Stromal cell of bone marrow (primary cell): ENCODE measurements around the gene CARNS1.
"Not testable (repeated sequence)": the region's sequence is repeated elsewhere in the genome, so short reads cannot be mapped to it uniquely, and the experiment has no call there.

ENCODE experiments used
- DNase-seq: peaks from one replicate; pipeline ENCODE4 v3.0.0-alpha.2; 2012; ENCODE audit warnings: low read depth

The CARNS1 gene

DNA sequence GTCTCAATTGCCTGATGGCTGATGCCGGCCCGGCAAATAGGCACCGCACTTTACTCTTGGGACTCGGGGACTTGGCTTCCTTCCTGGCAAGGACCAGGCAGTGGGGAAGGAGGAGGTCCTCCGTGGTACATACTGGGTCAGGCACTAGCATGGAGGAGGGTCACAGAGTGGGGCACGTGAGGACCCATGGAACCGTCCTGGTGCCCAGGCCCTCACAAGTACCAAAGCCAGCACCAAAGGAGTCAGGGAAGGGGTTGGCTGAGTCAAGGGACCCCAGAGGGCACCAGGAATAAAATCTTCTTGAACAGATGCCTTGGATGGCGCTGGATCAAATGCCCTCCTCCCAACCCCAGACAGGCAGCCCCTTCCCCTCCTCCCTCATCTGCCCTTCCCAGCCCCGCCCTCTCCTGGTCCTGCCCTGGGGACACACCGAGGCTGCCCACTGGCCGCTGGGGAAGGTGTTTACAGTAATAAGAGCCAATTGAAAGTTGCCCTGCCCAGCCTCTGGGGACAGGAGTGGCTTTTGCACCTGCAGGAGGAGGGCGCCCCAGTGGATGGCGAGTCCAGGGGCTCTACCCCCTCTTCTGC, 5.6 kb upstream of the CARNS1 start:
- no peak for DNase-seq

DNA sequence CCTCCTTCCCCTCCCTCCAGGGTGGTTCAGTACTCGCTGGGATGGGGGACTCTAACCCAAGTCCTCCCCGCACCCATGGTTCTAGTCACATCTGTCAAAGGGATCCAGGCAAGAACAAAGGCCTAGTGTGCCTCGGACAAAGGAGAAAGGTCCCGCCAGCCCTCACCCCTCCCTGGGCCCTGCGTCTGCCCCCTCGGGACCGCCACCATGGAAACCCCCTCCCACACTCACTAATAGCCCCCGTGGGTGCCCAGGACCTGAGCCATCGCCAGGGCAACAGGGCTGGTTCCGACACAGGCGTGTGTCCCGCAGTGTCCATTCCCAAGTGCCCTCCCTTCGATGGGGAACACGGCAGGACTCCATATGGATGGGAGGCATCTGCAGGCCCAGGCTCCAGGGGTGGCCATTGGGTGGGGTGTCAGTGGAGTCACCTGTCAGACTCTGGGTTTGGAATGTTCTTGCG, 5.1 kb upstream of the CARNS1 start:
- no peak for DNase-seq

DNA sequence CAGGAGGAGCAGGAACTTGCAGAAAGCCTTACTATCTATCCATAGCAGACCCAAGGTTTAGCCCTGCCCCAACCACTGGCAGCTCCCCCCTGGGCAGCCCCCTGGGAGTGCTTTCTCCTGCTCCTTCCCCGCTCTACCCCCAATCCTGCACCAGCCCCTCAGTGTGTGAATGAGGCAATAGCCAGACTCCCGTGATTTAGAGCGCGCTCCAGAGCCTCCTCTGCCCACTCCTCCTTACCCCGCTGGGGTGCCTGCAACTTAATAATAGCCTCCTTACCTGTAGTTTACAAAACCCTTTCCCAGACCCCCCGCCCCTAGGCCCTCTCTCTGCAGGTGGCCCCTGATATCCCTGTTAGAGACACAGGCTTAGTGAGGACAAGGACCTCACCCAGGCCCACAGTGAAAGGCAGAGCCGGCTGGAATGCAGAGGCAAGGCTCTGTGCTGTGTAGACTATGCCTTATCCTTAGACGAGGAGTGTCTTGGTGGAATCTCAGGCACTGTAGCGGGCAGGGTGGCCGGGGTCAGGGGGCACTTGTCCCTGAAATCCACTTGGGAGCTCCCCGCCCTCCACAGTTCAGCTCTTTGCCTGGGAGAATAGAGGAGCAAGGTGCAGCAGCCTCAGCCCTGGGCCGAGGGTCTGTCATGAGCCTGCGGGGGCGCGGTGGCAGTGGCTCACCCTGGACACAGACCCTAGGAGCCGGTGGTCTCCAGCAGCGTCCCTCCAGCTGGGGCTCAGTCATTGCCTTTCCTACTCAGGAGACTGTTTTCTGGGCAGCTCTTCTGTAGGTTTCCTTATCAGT, 4.3 kb upstream of the CARNS1 start:
- no peak for DNase-seq

DNA sequence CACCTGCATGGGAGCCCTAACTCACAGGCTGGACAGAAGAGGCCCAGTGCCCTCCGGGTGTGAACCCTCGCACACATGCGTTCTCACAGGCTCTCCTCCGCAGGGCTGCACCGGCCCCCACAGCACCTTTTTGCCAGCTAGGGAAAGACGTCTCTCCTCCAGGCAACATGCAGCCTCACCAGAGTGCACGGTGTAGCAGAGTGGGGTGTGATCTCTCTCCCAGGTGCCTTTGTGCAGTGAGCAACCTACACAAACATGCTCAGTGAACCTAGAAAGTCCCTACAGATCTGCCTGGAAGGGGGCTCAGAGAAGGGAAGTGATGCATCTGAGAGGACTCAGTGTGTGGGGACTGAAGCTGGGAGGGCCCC, 3.7 kb upstream of the CARNS1 start:
- DNase-seq: no peak

DNA sequence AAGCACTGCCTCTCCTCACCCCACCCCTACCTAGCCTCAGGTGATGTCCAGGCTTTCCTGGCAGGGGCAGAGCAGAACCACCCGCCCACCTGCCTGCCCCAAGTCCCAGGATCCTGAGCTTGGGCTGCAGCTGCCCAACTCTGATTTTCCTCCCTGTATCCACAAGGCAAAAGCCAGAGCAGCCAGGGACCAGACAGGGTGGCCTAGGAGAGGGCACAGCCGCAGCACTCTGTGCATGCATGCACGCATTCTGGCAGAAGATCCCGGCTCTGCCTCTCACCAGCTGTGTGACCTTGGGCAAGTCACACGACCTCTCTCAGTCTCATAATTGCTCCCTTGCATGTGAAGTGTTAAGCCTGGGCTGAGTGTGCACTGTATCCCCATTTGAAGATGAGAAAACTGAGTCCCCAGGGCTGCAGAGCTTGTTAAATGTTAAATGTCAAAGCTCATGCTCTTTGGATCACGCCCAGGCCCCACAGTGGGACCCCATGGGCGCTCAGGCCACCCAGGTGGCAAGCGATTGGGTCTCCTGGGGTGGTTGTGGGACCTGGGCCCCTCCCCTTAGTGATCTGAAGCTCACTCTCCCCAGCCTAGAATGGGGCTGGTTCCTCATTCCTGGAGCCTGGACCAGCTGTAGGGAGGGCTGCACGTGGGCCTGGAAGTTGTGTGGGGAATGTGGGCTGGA, 2.8 kb upstream of the CARNS1 start:
- no peak for DNase-seq

- DNase-seq: no peak
Measured at GRCh38 chr11:67413266-67413849, 2.1 kb upstream of the CARNS1 start.

DNA sequence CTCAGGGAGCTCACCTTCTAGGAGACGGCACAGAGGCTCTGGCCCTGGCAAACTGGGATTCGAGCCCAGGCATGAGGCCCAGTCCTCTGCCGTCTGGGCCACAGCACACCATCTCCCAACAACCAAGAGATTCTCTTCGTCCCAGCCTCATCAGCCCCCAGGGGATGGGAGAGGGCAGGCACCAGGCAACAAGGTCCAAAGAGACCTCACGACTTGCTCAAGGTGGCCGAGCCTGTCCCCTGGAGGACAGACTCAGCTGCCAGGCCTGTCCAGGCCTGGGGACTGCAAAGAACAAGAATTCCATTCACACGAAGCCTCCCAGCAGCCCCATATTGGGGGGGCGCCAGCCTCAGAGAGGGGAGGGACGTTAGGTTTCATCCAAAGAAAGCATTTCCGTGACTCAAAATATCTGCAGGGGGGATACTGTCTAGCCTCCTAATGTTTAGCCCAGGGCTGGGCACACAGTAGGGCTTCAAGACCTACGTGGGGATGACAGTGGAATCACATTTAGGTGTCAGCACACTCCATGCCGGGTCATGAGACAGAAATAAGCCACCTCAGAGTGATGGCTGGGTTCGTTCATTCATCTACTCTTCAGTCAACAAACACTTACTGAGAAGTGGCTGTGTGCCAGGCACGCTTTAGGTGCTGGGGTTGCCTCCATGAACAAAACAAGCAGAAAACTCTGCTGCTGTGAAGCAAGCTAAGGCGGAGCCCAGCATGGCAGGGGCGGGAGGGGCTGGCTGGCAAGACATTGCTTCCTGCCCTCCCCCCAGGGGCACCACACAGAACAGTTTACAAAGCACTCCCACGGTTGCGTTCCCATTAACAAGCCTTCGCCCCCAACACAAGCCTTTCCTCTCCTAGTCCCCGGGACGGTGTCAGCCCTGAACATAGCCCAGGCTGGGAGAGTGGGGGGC, 1.2 kb downstream of the CARNS1 start:
- DNase-seq: no peak

GRCh38 chr11:67417425-67417824, 1.9 kb downstream of the CARNS1 start:
- DNase-seq: no peak

DNA sequence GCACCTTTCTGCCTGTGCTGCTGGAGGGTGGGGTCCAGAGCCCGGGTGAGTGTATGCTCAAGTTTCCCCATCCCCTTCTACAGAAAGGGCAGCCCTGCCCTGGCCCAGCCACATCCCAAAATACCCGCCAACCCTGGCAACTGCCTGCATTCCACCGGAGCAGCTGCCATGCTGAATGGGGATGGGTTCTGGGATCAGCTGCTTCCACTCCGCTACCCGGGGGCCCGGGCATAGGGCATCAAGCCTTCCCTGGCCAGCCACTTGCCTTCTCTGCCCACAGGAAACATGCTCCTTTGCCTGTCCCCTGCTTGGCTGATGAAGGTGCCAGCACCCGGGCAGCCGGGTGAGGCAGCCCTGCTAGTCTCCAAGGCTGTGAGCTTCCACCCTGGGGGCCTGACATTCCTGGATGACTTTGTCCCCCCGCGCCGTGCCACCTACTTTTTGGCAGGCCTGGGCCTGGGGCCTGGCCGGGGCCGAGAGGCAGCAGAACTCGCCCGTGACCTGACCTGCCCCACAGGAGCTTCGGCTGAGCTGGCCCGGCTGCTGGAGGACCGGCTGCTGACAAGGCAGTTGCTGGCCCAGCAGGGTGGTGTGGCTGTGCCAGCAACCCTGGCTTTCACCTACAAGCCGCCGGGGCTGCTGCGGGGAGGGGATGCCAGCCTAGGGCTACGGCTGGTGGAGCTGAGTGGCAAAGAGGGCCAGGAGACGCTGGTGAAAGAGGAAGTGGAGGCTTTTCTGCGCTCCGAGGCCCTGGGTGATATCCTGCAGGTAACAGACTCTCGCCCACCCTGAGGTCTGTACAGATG, 3.2 kb downstream of the CARNS1 start:
- no peak for DNase-seq

DNA sequence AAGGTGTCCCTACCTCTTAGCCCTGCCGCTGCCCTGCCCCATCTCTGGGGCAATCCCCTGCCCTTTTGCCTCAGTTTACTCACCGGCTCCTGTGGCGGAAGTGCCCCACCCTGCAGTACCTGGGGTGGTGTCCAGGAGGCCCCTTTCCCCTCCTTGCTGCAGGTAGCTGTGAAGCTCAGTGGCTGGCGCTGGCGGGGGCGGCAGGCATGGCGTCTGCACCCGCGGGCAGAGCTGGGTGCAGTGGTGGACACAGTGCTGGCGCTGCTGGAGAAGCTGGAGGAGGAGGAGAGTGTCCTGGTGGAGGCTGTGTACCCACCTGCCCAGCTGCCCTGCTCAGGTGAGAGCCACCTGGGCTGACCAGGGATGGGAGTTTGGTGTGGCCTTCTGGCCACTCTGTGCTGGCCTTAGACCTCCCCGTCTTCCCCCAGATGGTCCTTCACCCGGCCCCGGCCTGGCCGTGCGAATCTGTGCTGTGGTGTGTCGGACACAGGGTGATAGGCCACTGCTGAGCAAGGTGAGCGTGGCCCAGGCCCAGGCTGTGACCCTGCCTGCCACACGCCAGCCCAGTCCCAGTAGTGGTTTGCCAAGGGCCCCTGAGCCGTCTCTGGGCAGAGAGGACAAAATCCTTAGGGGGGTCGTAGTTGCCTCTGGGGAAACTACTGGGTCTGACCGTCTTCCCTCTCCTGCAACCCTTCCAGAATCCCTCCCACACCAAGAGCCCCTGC, 4.0 kb downstream of the CARNS1 start:
- DNase-seq: no peak

DNA sequence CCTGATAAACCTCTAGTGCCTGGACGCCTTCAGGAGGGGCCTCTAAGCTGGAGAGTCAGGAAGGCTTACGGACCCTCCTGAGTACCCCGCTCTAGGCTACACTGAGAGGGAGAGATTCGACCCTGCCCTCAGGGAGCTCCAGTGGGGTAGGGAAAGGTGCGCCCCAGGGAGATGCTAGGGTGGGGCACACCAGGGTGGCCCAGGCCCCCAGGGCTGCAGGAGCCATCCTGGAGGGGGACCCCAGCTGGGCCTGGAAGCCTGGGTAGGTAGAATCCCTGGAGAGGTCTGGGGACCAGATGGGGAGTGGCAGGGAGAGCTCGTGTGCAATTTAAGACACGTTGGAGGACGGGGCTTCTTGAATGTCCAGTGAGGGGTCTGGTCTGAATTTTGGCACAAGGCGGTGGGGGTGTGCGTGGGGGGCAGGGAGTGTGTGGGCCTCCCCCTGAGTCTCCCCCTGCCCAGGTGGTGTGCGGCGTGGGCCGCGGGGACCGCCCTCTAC, 4.7 kb downstream of the CARNS1 start:
- no peak for DNase-seq

DNA sequence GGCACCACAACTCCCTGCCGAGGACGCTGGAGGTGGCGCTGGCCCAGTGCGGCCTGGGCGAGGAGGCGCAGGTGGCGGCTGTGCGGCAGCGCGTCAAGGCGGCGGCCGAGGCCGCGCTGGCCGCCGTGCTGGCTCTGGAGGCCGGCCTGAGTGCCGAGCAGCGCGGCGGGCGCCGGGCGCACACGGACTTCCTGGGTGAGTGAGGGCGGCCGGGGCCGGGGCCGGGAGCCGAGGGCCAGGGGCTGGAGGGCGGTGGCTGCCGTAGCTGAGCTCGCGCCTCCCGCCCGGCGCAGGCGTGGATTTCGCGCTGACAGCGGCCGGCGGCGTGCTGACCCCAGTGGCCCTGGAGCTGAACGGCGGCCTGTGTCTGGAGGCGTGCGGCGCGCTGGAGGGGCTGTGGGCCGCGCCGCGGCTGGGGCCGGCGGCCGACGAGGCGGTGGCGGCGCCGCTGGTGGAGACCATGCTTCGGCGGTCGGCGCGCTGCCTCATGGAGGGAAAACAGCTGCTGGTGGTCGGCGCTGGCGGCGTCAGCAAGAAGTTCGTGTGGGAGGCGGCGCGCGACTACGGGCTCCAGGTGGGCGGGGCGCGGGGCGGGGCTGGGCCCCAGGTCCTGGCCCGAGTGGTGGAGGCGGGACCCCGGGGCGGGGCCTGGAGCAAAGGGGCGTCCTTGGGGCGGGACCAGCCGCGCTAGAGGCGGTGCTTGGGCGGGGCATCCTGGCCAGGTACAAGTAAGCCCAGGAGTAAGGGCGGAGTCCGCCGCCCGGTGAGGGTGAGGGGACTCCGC, 5.4 kb downstream of the CARNS1 start:
- peak; percentile 76 for DNase-seq

DNA sequence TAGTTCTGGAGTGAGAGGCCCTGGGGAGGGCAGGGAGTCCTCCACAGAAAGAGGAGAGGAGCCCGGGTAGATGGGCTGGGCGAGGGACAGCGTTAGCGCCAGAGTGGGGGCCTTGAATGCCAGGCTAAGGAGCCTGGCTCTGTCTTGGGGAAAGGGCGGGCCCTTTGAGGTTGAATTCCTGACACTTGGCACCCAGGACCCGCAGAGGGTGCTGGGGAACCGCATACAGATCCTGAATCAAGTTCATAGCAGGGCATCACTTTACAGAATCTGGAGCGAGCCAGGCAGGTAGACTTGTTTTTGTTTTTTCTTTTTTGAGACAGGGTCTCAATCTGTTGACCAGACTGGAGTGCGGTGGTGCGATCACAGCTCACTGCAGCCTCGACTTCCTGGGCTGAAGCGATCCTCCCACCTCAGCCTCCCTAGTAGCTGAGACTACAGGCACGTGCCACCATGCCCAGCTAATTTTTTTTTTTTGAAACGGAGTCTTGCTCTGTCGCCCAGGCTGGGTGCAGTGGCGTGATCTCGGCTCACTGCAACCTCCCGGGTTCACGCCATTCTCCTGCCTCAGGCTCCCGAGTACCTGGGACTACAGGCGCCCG, 6.1 kb downstream of the CARNS1 start:
- DNase-seq: no peak

DNA sequence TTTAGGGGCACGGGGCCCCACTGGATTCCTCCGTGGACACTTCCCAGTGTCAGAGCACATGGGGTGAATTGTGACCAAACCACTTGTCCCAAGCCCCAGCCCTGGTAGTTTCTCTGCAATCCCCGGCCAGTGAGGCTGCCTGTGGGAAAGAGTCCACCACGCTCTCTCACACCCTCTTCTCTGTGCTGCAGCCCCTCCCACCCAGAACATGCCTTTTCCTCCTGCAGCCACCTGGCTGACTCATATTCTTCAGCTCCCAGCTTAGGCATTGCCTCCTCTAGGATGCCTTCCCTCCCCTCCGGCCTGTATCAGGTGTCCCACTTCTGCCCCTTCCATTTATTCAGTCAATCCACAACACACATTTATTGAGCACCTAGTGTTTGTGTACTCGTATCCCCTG, 7.4 kb downstream of the CARNS1 start:
- no peak for DNase-seq

DNA sequence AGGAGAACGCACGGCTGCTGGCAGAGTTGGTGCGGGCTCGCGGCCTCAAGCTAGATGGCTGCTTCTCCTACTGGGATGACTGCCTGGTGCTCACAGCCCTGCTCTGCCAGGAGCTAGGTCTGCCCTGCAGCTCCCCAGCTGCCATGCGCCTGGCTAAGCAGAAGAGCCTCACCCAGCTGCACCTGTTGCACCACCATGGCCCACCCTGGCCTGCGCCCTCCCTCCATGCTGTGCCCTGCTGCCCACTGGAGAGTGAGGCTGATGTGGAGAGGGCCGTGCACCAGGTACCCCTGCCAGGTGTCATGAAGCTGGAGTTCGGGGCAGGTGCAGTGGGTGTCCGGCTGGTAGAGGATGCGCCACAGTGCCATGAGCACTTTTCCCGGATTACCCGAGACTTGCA, 8.0 kb downstream of the CARNS1 start:
- DNase-seq: no peak

- DNase-seq: no peak
Measured at GRCh38 chr11:67423891-67424613, 8.6 kb downstream of the CARNS1 start.

- DNase-seq: not testable (repeated sequence)
Measured at GRCh38 chr11:67427364-67427859, 11.9 kb downstream of the CARNS1 start.
